ENCODE data around the gene POTEG. TPM values are rescaled to one million over a fixed set of nuclear protein-coding genes. Genes with fewer than 3 reads are reported as not detected.
"Not testable (repeated sequence)": the region's sequence is repeated elsewhere in the genome, so short reads cannot be mapped to it uniquely, and the experiment has no call there.

POTEG gene
- not detected in 2 replicates for polyA plus RNA-seq (2011; rRNA removed)
- not detected in 2 replicates for polyA minus RNA-seq (2011; rRNA and poly(A)+ RNA removed)

- CTCF ChIA-PET; H3K9me3 ChIP-seq (ENCODE audit: control insufficient read depth, insufficient read depth, low read length); H3K4me3 ChIP-seq (ENCODE audit: low read depth, low read length); H3K27ac ChIP-seq (ENCODE audit: low read depth, low read length); POLR2A ChIA-PET; DNase-seq (ENCODE audit: low read depth, low spot score); H3K27me3 ChIP-seq (ENCODE audit: control insufficient read depth, insufficient read depth, low read length): not testable (repeated sequence)
These were observed at the start of gene POTEG for GRCh38 chr14:19434241-19434640. Gene POTEG (minus strand): TSS chr14:19434341. CDS start chr14:19434289, 52 bp downstream.

- CTCF ChIA-PET; H3K27me3 ChIP-seq (ENCODE audit: control insufficient read depth, insufficient read depth, low read length); DNase-seq (ENCODE audit: low read depth, low spot score); H3K9me3 ChIP-seq (ENCODE audit: control insufficient read depth, insufficient read depth, low read length); POLR2A ChIA-PET; H3K27ac ChIP-seq (ENCODE audit: low read depth, low read length); H3K4me3 ChIP-seq (ENCODE audit: low read depth, low read length): not testable (repeated sequence)
These were observed 48.0 kb upstream of the POTEG start for GRCh38 chr14:19482093-19482492.

DNA sequence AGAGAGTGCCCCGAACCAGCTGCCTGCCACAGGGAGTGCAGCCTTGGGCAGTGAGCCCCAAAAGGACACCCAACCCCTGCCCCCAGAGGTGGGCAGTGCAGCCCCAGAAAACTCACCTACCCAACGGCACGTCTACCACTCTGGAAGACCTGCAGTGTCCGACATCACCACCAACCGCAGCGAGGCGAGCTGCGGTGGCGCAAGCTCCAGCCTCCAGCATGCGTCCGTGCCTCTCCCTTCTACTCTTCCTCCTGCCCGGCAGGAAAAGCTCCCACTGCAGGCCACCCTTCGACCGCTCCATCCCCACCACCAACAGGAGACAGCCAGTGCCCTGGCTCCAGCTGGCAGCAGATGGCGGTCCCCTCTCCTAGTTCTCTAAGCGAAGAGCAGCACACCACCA lies 47.3 kb upstream of the POTEG start:
- H3K4me3 ChIP-seq (ENCODE audit: low read depth, low read length); H3K27me3 ChIP-seq (ENCODE audit: control insufficient read depth, insufficient read depth, low read length); H3K9me3 ChIP-seq (ENCODE audit: control insufficient read depth, insufficient read depth, low read length); CTCF ChIA-PET; DNase-seq (ENCODE audit: low read depth, low spot score); H3K27ac ChIP-seq (ENCODE audit: low read depth, low read length); POLR2A ChIA-PET: not testable (repeated sequence)

- CTCF ChIA-PET; H3K27me3 ChIP-seq (ENCODE audit: control insufficient read depth, insufficient read depth, low read length); H3K4me3 ChIP-seq (ENCODE audit: low read depth, low read length); H3K27ac ChIP-seq (ENCODE audit: low read depth, low read length); POLR2A ChIA-PET; H3K9me3 ChIP-seq (ENCODE audit: control insufficient read depth, insufficient read depth, low read length); DNase-seq (ENCODE audit: low read depth, low spot score): not testable (repeated sequence)
These were observed 46.4 kb upstream of the POTEG start for GRCh38 chr14:19480491-19480890.

- H3K27me3 ChIP-seq (ENCODE audit: control insufficient read depth, insufficient read depth, low read length); H3K27ac ChIP-seq (ENCODE audit: low read depth, low read length); H3K4me3 ChIP-seq (ENCODE audit: low read depth, low read length); DNase-seq (ENCODE audit: low read depth, low spot score); POLR2A ChIA-PET; H3K9me3 ChIP-seq (ENCODE audit: control insufficient read depth, insufficient read depth, low read length); CTCF ChIA-PET: not testable (repeated sequence)
These were observed 11.6 kb upstream of the POTEG start for GRCh38 chr14:19445761-19446160.

DNA sequence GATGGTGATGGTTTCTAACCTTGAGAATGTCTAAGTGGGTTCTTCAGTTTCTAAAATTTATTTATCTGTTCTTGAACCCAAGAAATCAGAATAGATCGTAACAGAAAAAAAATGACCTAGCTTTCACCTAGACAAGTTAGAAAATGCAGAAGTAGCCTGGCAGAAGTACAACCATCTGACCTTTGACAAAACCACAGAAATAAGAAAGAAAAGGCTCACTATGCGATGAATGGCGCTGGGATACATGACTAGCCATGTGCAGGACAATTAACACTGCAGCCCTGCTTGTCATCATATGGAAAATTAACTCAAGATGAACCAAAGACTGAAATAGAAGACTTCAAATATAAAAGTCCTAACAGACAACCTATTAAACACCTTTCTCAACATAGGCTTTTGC lies 5.7 kb upstream of the POTEG start:
- CTCF ChIA-PET; H3K27ac ChIP-seq (ENCODE audit: low read depth, low read length); POLR2A ChIA-PET; H3K9me3 ChIP-seq (ENCODE audit: control insufficient read depth, insufficient read depth, low read length); H3K4me3 ChIP-seq (ENCODE audit: low read depth, low read length); DNase-seq (ENCODE audit: low read depth, low spot score); H3K27me3 ChIP-seq (ENCODE audit: control insufficient read depth, insufficient read depth, low read length): not testable (repeated sequence)

- H3K27me3 ChIP-seq (ENCODE audit: control insufficient read depth, insufficient read depth, low read length); CTCF ChIA-PET; H3K4me3 ChIP-seq (ENCODE audit: low read depth, low read length); DNase-seq (ENCODE audit: low read depth, low spot score); POLR2A ChIA-PET; H3K27ac ChIP-seq (ENCODE audit: low read depth, low read length); H3K9me3 ChIP-seq (ENCODE audit: control insufficient read depth, insufficient read depth, low read length): not testable (repeated sequence)
These were observed 5.1 kb upstream of the POTEG start for GRCh38 chr14:19439219-19439618.

- DNase-seq (ENCODE audit: low read depth, low spot score); POLR2A ChIA-PET; H3K27ac ChIP-seq (ENCODE audit: low read depth, low read length); H3K4me3 ChIP-seq (ENCODE audit: low read depth, low read length); H3K27me3 ChIP-seq (ENCODE audit: control insufficient read depth, insufficient read depth, low read length); H3K9me3 ChIP-seq (ENCODE audit: control insufficient read depth, insufficient read depth, low read length); CTCF ChIA-PET: not testable (repeated sequence)
These were observed 2.9 kb upstream of the POTEG start for GRCh38 chr14:19437126-19437443.

GRCh38 chr14:19436311-19437125 lies 2.4 kb upstream of the POTEG start:
- POLR2A ChIA-PET; H3K27me3 ChIP-seq (ENCODE audit: control insufficient read depth, insufficient read depth, low read length); DNase-seq (ENCODE audit: low read depth, low spot score); CTCF ChIA-PET; H3K9me3 ChIP-seq (ENCODE audit: control insufficient read depth, insufficient read depth, low read length); H3K4me3 ChIP-seq (ENCODE audit: low read depth, low read length); H3K27ac ChIP-seq (ENCODE audit: low read depth, low read length): not testable (repeated sequence)

DNA sequence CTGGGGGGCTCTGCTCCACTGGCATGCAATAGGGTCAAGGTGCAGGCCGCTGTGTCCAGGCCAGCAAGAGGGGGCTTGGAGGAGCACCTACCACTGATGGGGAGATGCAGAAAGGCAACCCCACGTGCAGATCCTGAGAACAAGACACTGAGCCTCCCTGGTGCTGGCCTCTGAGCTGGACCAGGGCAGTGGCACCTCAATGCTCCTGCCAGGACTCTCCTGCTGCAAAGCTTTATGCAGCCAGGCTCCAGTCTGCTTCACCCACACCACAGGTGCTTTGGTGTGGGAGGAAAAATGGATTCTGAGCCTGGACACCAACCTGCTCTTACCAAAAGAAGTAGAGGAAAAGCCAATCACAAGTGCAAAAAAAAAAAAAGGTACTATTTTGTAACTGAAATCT lies 1.7 kb upstream of the POTEG start:
- H3K9me3 ChIP-seq (ENCODE audit: control insufficient read depth, insufficient read depth, low read length); CTCF ChIA-PET; POLR2A ChIA-PET; DNase-seq (ENCODE audit: low read depth, low spot score); H3K27ac ChIP-seq (ENCODE audit: low read depth, low read length); H3K4me3 ChIP-seq (ENCODE audit: low read depth, low read length); H3K27me3 ChIP-seq (ENCODE audit: control insufficient read depth, insufficient read depth, low read length): not testable (repeated sequence)

DNA sequence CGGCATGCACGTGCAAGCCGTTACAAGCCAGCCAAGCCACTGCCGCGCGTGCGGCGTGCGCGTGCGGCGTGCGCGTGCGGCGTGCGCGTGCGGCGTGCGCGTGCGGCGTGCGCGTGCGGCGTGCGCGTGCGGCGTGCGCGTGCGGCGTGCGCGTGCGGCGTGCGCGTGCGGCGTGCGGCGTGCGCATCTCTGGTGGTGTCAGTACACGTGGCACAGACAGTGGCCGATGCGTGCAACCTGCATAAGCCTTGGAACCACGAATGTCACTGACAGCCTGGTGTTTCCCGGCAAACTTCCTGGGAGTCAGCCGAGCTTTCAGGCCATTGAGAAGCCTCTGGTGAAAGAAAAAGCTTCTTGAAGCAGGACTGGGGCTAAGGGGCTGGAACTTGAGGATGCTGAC lies 750 bp upstream of the POTEG start:
- CTCF ChIA-PET, result not testable (repeated sequence)

GRCh38 chr14:19433765-19434164 lies 376 bp downstream of the POTEG start:
- H3K27ac ChIP-seq (ENCODE audit: low read depth, low read length); DNase-seq (ENCODE audit: low read depth, low spot score); POLR2A ChIA-PET; H3K9me3 ChIP-seq (ENCODE audit: control insufficient read depth, insufficient read depth, low read length); H3K4me3 ChIP-seq (ENCODE audit: low read depth, low read length); CTCF ChIA-PET; H3K27me3 ChIP-seq (ENCODE audit: control insufficient read depth, insufficient read depth, low read length): not testable (repeated sequence)

More for the DNA sequence above, 750 bp upstream of the POTEG start:
- H3K27ac ChIP-seq (ENCODE audit: low read depth, low read length); H3K9me3 ChIP-seq (ENCODE audit: control insufficient read depth, insufficient read depth, low read length); H3K4me3 ChIP-seq (ENCODE audit: low read depth, low read length); POLR2A ChIA-PET; DNase-seq (ENCODE audit: low read depth, low spot score); H3K27me3 ChIP-seq (ENCODE audit: control insufficient read depth, insufficient read depth, low read length): not testable (repeated sequence)

- H3K27ac ChIP-seq (ENCODE audit: low read depth, low read length); DNase-seq (ENCODE audit: low read depth, low spot score); H3K4me3 ChIP-seq (ENCODE audit: low read depth, low read length); POLR2A ChIA-PET; CTCF ChIA-PET; H3K9me3 ChIP-seq (ENCODE audit: control insufficient read depth, insufficient read depth, low read length); H3K27me3 ChIP-seq (ENCODE audit: control insufficient read depth, insufficient read depth, low read length): not testable (repeated sequence)
These were observed 25.6 kb downstream of the POTEG start for GRCh38 chr14:19408519-19408918.

Data from AG04450 (cell line).